HG02571 (cell line): ENCODE results near the gene MBNL2.

Experiments used
- ATAC-seq: cut with Tn5 transposase; IDR thresholded peaks from one replicate; pipeline ENCODE4 v1.9.1; 2021; ENCODE audit warnings: mild to moderate bottlenecking, moderate library complexity; ENCODE audit not compliant: unreplicated experiment

The MBNL2 gene

DNA sequence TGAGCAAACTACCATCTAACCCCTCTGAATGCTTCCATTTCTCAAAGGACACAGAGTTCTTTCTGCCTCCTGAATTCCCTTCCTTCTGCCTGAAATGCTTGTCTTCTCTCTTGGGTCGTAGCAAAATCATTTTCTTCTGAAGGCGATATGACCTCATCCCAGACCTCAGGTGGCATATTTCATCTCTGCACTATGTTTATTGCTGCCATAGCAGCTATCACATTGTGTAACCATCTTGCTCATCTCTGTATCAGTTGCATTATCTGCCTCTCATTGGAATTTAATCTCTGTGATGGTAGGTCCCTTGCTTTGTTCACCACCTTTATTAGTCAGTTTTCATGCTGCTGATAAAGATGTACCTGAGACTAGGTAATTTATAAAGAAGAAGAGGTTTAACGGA is 179.3 kb downstream of the MBNL2 start:
- ATAC-seq: no peak

DNA sequence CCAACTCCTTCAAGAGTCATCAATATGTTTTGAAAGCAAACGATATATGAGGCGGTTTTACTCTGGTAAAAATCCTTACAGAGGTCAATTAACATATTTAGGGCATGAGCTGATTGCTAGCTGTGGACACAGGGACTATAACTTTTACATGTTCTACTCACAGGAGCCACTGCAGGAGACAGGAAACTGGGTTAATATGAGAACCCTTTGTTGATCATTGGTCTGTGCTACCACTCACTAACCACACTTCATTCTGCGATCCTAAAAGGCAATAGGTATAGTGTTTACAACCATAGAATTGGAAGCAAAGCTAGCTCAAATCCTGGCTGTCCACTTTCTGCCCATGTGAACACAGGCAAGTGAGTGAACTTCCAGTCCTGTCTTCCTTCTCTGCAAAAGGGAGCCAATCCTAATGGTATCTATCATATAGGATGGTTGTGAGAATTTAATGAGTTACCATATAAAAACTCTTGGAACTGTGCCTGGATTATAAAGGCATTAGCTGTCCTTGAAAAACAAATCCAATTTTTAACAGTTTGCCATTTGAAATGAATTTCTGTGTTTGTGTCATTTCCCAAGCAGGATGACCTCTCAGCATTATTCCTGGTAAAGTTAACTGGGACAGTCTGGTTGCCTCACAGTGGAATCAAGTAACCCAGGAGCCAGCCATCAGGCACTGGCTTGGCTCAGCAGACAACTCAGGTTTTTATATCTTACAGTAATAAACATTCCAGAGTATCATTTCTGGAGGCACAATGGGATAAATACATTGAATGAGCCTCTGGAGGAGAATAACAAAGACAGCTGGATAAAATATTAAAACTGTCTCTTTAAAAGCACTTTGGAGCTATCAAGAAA is 182.0 kb downstream of the MBNL2 start:
- no peak for ATAC-seq

DNA sequence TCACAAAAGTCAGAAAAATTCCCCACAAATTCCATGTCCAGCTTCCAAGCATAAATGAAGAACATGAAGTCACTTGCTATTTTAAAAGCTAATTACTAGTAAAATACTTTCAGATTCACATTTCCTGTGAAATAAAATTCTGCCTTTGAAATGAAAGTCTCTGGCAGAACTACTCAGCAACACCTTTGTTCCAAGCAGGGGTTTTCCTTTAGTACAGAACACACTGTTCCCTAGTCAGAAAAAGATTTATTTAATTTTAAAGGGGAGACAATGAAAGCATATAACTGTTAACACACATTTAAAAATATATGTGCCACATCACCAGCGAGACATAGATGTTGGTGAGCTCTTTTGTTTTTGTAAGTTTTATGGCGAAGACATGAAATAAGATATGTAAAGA is 185.4 kb downstream of the MBNL2 start:
- no peak for ATAC-seq

DNA sequence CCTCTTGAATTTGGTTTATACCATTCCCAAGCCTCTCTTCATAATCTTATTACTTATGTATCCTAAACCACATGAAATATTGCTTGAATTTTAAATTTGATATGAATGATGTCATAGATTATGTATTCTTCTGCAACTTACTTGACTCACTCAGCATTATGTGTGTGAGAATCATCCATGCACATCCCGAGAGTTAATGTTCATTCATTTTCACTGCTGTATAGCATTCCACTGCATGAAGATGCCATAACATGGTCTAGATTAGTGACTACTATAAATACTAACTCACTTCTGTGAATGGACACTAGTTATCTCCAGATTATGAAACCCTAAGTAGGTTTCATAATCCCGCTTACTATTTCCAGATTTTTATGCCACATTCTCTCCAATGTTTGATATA is 186.8 kb downstream of the MBNL2 start:
- ATAC-seq: no peak

DNA sequence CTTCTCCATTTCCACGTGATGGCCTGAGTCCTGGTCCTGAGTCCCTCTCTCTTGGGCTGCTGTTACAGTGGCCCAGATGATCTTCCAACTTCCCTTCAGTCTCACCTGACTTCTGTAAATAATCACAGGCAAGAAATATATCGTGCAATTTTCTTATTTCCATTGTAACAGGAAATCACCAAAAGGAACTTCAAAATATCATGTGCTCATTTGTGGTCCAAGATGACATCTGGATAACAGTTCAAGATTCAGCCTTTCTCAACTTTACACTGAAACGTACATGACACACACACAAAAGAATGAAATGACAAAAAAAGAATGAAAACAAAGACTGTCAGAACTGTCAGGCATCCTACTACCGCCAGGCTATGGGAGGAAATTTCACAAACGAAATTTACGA is 189.9 kb downstream of the MBNL2 start:
- ATAC-seq: no peak

DNA sequence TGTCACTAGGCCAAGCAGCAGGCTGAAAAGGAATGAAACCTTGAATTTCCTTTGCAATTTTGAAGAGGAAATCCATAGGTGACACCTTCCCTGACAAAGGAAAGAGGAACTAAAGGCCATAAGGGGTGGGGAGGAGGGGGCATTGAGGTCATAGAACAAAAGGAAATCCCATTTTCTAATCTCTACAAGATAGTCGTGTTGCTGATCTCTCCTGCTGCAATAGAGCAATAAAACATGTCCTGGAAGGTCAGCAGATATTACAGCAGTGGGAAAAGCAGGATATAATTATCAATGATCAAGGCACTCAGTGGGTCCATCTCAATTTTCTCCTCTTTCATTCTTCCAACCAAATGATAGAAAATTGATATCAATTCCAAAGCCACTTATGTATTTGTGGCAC is 191.6 kb downstream of the MBNL2 start:
- no peak for ATAC-seq

DNA sequence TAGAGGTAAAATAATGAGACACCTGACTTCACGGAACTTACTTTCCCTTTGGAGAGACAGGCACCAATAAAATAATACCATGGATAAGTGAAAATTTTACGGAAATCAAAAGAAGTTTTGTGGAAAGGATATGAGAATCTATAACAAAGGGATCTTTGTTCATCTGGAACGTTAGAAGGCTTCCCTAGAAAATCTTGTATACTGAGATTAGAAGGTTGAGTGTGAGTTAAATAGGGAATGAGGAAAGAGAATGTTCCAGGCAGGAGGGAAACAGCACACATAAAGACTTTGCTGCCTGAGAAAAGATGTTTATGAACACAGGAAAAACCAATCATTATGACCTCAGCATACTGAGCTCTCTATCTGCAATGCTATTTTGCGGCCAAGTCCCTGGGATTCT is 192.3 kb downstream of the MBNL2 start:
- no peak for ATAC-seq

DNA sequence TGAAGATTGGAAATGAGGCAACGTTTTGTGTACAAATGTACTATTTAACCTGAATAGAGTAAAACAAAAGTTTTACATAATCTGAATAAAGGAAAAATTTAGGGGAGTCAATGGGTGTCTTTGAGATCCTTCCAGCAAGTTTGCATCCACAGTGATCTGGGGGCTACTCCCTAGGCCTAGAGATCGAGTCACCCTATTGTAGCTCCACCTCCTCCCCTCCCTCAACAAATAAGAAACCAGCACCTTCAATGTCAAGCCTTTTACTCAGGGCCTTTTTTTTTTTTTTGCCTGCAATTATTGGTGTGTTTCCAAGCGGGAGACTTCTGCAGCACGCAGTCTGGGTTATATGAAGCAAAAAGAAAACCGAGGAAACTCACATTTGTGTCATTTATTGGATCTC is 195.6 kb downstream of the MBNL2 start:
- no peak for ATAC-seq

DNA sequence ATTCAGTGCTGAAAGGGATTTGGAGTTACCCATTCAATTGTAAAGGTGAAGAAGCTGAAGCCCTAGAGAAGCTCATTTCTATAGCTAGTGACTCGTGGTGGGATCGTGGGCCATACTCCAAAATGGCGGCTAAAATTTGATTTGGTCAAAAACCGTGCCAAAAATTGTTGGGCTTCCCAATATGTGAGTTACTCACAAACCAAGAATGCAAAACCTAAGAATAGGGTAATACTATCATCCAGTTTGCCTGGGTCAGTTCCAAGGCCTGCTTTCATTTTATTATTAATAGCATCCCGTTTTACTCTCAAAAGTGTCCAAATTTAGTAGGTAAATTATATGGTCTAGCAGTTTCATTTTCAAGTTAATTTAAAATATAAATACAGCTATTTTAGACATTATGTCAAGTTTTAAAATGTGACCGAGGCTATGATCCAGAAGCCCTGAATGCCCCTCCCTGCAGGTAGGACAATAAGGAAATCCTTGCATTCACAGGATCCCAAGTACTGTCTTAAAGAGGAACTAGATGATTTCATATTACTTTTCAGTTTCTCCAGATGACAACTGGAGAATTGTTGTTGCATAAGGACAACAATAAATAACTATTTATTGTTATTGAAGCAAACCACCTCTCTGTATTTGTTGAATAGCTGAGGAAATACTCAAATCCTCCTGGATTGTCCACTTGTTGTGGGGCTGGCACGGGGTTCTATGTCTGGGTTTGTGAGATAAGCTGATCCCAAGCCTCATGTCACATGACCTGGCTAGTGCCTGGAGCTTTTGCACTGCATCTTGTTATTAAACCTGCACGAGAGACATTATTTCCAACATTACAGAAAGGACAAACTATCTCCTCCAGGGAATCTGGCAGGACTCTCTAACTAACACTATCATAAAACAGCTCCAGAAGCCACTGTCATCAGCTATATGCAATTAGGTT is 200.3 kb downstream of the MBNL2 start:
- ATAC-seq: no peak

DNA sequence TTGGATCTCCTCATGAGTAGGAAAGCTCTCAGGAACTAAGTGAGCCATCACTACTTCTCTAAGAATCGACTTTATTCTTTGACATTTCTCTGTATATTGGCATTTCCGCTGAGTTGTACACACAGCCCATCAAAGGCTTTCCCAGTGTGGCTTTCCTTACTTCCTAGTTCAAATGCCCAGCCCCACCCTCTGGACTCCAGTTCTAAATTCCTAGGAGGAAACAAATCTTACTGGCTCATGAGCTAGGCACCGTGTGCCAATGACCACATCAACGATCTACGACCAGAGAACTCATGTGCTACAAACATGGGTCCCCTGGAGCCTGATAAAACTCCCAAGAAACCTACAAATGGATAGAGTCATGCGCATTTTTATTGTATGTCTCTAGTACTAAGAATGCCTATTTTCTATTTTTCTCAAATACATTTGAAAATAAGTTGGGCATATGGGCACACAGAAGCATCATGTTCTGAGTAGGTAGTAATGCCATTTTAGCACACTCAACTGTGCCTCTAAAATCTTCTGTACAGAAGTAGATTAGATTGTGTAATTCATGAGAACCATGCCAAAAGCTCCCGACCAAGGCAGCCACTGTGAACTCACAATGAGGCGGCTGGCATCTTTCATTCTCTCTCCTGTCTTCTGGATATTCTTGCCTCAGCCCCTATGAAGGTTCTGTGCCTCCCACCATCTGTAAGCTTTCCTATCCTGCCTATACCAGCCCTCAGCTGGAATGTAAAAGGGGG is 201.3 kb downstream of the MBNL2 start:
- ATAC-seq: no peak

DNA sequence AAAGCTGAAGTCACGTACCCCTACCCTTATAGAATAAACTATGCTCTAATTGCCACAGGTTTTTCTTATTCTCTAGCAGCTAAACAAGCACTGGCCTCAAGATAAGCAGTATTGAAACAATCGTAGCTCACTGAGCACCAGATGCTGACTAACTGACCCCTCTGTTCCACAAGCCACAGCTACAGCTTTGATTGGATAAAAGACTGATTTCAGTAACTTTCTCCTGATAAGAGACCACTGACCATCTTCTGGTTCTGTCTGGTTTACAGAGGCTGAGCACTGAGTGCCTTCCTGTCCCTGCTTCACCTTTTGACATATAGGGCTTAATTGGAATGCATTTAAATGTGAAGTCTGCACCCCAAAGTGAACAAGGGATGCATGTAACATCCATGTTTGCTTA is 203.5 kb downstream of the MBNL2 start:
- ATAC-seq: no peak

DNA sequence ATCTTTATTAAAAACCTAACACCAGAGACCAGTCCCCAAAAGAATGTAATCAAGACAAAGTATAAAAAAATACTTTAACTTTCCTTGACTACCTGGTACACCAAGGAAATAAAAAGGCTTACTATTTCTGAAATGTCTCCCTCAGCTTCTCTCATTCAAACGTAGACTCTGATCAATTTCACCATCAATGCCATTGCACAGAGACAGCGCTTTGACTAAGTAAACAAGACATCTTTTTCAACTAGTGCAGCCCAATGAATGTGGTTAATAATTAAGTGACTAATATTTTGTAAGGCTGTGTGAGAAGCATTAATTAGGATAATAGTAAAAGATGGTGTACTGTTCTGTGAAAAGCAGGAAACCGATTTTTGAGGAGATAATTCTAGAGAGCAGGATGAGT is 204.6 kb downstream of the MBNL2 start:
- no peak for ATAC-seq

DNA sequence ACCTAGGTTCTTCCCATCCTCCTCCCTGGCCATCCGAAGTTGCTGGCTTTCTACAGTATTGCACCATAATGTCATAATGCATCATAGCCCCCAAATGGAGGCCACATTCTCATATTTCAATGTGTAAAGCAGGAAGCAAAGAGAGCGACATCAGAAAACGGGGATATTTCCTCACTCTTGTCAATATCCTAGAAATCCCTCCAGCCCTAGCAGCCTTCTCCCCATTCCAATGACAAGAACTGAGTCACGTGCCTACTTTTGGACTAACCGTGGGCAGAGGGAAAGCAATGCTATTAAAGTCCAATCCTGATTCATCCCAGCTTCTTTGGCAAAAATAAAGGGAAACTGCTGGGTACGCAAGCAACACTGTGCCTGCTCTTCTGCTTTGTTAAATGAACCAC is 207.5 kb downstream of the MBNL2 start:
- ATAC-seq: no peak

DNA sequence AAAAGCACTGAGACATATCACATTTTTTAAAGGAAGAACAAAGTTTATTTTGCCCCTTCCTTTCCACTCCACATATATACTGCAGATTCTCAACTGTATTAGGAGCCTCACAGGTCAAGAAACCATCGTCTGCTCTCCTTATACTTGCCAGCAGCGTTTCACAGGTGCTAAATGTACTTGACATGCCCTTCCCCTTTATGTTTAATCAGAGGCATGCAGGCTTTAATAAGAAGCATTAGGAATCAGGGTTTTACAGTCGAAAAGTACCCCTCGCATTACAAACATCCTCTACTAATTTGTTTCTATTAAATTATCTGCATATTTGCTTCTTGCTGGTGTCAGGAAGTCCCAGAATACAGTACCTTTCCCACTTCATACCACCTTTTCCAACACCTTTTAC is 208.2 kb downstream of the MBNL2 start:
- no peak for ATAC-seq

DNA sequence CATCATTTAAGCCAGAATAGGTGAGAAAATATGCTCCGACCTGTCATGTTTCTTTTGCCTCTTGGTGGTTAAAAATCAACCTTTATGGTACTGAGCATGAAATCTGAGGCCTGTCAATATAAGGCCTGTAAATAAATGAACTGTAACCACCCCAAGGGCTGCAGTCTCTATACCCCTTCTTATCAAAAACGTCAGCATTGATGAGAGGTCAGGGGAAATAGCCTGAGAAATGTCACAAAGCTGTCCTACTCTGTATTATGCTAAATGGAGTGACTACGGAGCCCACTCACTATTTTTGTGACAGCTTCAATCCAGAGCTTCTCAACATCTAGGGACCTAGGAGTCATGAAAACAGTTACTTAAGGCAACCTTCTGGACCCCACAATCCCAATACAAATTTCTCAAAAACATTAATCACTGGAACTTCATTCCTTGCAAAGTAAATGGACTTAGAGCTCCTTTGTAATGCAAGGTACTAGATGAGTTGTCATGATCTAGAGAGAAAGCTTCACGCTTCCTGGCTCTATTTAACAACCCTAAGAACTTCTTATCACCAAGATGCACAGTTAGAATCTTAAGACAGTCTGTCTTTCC is 209.1 kb downstream of the MBNL2 start:
- no peak for ATAC-seq

DNA sequence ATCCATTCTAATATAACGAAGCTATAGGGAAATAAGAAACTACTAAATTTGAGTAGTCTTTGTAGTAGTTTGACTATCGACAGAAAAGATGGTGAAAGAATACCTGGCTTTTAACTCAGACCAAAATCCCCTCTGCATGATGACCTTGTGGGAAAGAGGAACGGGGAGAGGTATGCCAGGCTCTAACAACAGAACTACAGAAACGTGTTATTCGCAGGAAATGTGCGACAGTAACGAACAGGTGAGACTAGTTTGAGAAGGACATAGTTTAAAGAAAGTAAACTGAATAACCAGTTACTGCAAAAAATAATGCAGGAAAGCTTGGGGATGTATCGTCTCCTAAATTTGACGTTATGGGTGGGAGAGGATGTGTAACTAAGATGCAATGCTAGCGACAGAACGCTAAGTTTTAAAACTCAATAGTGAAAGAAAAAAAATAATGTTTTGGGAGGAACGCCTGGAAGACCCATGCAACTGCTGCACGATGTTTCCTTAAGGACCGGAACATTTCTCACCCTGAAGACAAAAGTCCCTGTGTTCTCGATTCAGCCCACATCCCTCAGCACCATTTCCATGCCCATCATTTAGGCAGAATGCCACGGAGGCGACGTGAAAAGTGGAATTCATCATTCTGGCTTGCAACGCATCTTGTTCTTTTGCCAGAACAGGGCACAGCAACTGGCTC is 210.2 kb downstream of the MBNL2 start:
- no peak for ATAC-seq

DNA sequence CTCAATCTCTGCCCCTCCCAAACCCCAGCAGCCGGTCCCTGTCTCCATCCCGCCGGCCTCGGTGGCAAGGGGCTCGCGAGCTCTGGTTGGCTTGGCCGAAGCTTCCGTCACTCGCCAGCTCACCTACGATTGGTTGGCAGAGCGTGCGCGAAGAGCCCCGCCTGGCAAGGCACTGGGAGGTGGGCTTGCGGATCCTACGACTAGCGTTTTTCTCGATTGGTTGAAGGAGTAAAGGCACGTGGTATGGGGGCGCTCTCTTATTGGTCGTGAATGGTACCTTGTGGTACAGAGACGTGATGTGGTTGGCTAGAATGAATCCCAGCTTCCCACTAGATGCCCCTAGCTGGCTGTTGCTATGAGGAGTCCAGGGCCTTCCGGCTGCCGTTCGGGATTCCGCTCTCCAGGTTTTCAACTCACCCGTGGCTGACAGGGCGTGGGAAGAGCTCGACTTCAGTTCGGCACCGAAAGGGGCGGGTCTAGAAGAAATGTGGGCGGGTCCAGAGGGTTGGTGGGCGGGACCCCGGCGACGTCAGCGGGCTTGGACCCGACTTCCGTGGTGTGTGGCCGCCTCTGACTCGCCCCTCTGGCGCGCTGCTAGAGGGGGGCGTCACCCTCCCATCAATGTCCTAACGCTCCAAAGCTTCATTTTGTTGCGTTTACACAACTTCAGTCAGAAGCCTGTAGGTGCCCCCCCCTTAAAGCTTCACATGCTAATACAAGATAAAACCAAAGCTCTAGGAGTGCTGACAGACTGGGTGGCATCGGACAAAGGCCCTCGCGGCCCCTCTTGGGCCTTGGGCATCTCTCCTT is 211.0 kb downstream of the MBNL2 start:
- ATAC-seq: peak; percentile 79

DNA sequence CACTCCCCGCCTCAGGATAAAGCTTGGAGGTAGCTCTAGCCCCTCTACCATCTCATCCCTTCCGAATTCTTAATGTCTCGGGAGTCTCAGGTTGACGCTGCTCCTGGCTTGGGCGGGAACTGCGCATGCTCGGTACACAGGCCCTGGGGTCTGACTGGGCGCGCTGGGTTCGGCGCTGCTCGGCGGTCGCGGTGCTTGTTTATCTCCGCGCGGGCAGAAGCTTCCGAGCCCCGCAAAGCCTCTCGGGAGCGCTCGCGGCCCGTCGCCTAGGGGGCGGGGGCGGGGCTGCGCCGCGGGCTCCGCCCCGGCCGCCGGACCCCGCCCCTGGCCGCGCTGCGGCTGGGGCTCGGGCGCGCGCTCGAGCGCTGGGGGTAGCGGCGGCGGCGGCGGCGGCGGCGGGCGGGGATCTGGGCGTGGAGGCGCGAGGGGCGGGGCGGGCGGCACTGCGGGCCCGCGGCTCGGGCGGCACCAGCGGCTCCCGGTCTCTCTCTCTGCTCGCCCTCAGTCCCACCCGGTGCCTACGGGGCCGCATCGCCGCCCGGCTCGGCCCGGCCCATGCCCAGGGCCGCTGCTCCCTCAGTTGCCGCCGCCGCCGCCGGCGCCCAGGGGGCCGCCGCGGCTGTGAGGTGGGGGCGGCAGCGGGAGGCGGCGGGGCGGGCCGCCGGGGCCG is 211.7 kb downstream of the MBNL2 start, which contains the start of gene RAP2A:
Gene RAP2A, plus strand, starts transcription at position 443 of the 670 bp plus-strand sequence. CDS start 302 bp downstream, outside the sequence.
- ATAC-seq: peak; percentile 41
